Duodenal mucosa (tissue), 2 donors: ENCODE measurements around the gene TOR1AIP2.

Experiments
- H3K27ac ChIP-seq: one replicate; pipeline ENCODE4 v1.7.0; 2013; ENCODE audit warnings: low read depth, low read length
- H3K27me3 ChIP-seq, 2 donors: one replicate each; pipeline ENCODE4 v1.7.0; 2013; ENCODE audit warnings: low read length in 2 of 2, control low read depth in 1 of 2; ENCODE audit not compliant: insufficient read depth in 2 of 2, control insufficient read depth in 1 of 2
- H3K36me3 ChIP-seq, 2 donors: one replicate each; pipeline ENCODE4 v1.7.0; 2013; ENCODE audit warnings: low read length in 2 of 2, control low read depth in 1 of 2; ENCODE audit not compliant: insufficient read depth in 2 of 2, control insufficient read depth in 1 of 2
- H3K4me1 ChIP-seq, 2 donors: one replicate each; pipeline ENCODE4 v1.7.0; 2013; ENCODE audit warnings: low read length in 2 of 2, control low read depth in 1 of 2; ENCODE audit not compliant: insufficient read depth in 2 of 2, control insufficient read depth in 1 of 2
- H3K4me3 ChIP-seq, 2 donors: one replicate each; pipeline ENCODE4 v1.7.0; 2013; ENCODE audit warnings: low read length in 2 of 2, low read depth in 1 of 2
- H3K9ac ChIP-seq, 2 donors: one replicate each; pipeline ENCODE4 v1.7.0; 2013; ENCODE audit warnings: low read length in 2 of 2, low read depth in 1 of 2
- H3K9me3 ChIP-seq, 2 donors: one replicate each; pipeline ENCODE4 v1.7.0; 2013; ENCODE audit warnings: low read length in 2 of 2, control low read depth in 1 of 2; ENCODE audit not compliant: control insufficient read depth in 1 of 2

The TOR1AIP2 gene

DNA sequence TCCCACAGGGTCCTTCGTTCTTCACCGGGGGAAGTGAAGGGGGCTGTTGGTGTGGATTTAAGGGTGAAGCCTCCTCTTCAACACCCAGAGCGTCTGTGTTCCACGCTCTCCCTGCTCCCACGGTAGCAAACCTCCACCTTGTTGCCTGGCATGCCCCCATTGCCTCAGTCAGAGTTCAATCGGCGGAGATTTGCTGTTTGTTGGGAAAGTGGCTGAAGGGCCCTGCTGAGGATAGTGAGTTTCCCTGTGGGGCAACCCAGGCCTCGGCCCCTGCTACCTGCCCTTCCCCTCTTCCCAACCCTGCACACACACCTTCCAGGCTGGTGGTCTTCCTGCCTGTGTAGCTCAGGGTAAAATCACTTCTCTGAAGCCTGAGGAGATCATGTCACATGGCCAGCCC lies 60.5 kb downstream of the TOR1AIP2 start:
- Histone ChIP-seq H3K27ac (no peak overlapping the region), H3K4me3 (no peak overlapping the region), H3K9ac (no peak overlapping the region), H3K27me3 (no peaks in the 10 kb centered on the region), H3K4me1 (peaks cover 18 to 25% of the 10 kb centered on the region in 2 donors), H3K9me3 (no peaks in the 10 kb centered on the region), H3K36me3 (no peaks in the 10 kb centered on the region)

- Histone ChIP-seq H3K4me3 (peak overlapping the region in 1 of 2 donors; percentile 67), H3K27ac (no peak overlapping the region), H3K4me1 (peaks cover 18 to 26% of the 10 kb centered on the region in 2 donors)
Observed at GRCh38 chr1:179816196-179816960, 61.2 kb downstream of the TOR1AIP2 start.

GRCh38 chr1:179815641-179816040 lies 62.0 kb downstream of the TOR1AIP2 start:
- peak overlapping the region; percentile 54 for H3K9ac ChIP-seq
- H3K27me3 ChIP-seq, result no peaks in the 10 kb centered on the region
- H3K27ac ChIP-seq, result no peak overlapping the region
- H3K9me3 ChIP-seq, result no peaks in the 10 kb centered on the region
- peak overlapping the region; percentile 67 to 82 for H3K4me3 ChIP-seq
- no peaks in the 10 kb centered on the region for H3K36me3 ChIP-seq
- H3K4me1 ChIP-seq, result peaks cover 18 to 26% of the 10 kb centered on the region in 2 donors

More at GRCh38 chr1:179816196-179816960, 61.2 kb downstream of the TOR1AIP2 start:
- Histone ChIP-seq H3K36me3 (no peaks in the 10 kb centered on the region), H3K27me3 (no peaks in the 10 kb centered on the region), H3K9me3 (no peaks in the 10 kb centered on the region), H3K9ac (no peak overlapping the region)

DNA sequence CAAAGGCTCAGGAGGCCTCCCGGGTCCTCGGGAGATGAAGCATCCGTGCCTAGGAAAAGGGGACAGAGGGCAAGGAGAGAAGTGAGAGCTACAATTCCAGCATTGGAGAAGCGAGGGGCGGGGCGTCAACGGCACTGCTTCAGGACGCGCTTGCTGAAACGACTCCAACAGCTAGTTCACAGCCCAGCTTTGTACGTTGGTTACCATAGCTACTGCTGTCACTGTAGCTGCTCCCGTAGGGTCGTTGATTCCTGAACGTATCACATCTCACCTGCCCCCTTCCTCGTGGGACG lies 63.1 kb downstream of the TOR1AIP2 start:
- Histone ChIP-seq H3K9me3 (no peaks in the 10 kb centered on the region), H3K36me3 (no peaks in the 10 kb centered on the region), H3K27ac (no peak overlapping the region), H3K9ac (peak overlapping the region; percentile 54 to 77), H3K27me3 (peaks cover 0 to 4% of the 10 kb centered on the region in 2 donors), H3K4me3 (peak overlapping the region; percentile 67 to 82), H3K4me1 (peaks cover 23 to 26% of the 10 kb centered on the region in 2 donors)

GRCh38 chr1:179813626-179814545 lies 63.7 kb downstream of the TOR1AIP2 start:
- peak overlapping the region; percentile 54 to 77 for H3K9ac ChIP-seq
- peaks cover 0 to 4% of the 10 kb centered on the region in 2 donors for H3K27me3 ChIP-seq
- no peaks in the 10 kb centered on the region for H3K9me3 ChIP-seq
- H3K27ac ChIP-seq, result no peak overlapping the region
- H3K4me3 ChIP-seq, result peak overlapping the region; percentile 67 to 82
- peaks cover 24 to 26% of the 10 kb centered on the region in 2 donors for H3K4me1 ChIP-seq
- H3K36me3 ChIP-seq, result no peaks in the 10 kb centered on the region

DNA sequence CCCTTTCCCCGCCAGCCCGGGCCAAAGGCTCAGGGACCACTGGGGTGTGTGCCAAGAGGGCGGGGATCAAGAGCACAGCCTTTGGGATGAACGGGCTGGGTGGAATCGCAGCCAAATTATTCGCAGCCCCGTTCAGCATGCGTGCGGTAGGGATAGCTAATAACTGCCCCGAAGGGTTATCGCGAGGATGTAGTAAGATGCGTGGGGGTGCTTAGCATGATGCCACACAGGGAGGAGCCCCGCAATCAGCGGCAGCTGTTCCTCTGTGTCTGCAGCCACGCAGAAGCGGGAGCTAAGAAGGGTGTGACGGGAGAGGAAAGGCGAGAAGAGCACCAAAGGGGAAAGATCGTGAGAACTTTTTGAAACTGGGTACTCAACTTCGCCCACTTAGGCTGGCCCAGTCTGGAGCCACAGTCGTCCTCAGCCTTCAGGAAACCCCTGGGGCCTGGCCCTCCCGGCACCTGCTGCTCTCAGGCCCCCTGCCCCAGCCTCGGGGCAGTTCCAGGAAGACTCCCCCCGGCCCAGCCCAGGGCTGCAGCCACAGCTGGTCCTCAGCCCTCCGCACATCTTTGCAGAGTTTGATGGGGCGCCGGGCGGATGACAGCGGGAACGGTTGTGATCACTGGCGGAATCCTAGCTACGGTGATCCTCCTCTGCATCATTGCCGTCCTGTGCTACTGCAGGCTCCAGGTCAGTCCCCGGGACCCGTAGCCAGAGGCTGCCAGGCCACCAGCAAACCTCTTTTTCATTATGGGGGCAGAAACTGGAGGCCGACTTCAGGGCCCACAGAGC lies 64.9 kb downstream of the TOR1AIP2 start:
- Histone ChIP-seq H3K9me3 (no peaks in the 10 kb centered on the region), H3K4me3 (no peak overlapping the region)

GRCh38 chr1:179810367-179810715 lies 67.3 kb downstream of the TOR1AIP2 start:
- Histone ChIP-seq H3K36me3 (no peaks in the 10 kb centered on the region), H3K4me3 (no peak overlapping the region), H3K9me3 (no peaks in the 10 kb centered on the region), H3K4me1 (peaks cover 19 to 21% of the 10 kb centered on the region in 2 donors), H3K27me3 (peaks cover 0 to 4% of the 10 kb centered on the region in 2 donors), H3K27ac (no peak overlapping the region), H3K9ac (no peak overlapping the region)

More for the DNA sequence above, 64.9 kb downstream of the TOR1AIP2 start:
- Histone ChIP-seq H3K27ac (no peak overlapping the region), H3K36me3 (no peaks in the 10 kb centered on the region), H3K9ac (no peak overlapping the region), H3K4me1 (peaks cover 26 to 28% of the 10 kb centered on the region in 2 donors), H3K27me3 (peaks cover 0 to 4% of the 10 kb centered on the region in 2 donors)

GRCh38 chr1:179809506-179810366 lies 67.9 kb downstream of the TOR1AIP2 start:
- Histone ChIP-seq H3K4me1 (peaks cover 13 to 15% of the 10 kb centered on the region in 2 donors), H3K36me3 (no peaks in the 10 kb centered on the region), H3K27me3 (peaks cover 0 to 4% of the 10 kb centered on the region in 2 donors), H3K4me3 (no peak overlapping the region), H3K27ac (no peak overlapping the region), H3K9me3 (no peaks in the 10 kb centered on the region), H3K9ac (no peak overlapping the region)

GRCh38 chr1:179808503-179808902 lies 69.1 kb downstream of the TOR1AIP2 start:
- Histone ChIP-seq H3K4me1 (peaks cover 5 to 10% of the 10 kb centered on the region in 2 donors), H3K9me3 (no peaks in the 10 kb centered on the region), H3K36me3 (no peaks in the 10 kb centered on the region), H3K27ac (no peak overlapping the region), H3K27me3 (peaks cover 0 to 4% of the 10 kb centered on the region in 2 donors), H3K9ac (no peak overlapping the region), H3K4me3 (no peak overlapping the region)
